ENCODE measurements around the gene KLK7. TPM values are rescaled to one million over a fixed set of nuclear protein-coding genes. Genes with fewer than 3 reads are reported as not detected.

Gene KLK7
- polyA plus RNA-seq, 1 of the 3 experiments (the other 2 are of a cell fraction) = not detected

DNA sequence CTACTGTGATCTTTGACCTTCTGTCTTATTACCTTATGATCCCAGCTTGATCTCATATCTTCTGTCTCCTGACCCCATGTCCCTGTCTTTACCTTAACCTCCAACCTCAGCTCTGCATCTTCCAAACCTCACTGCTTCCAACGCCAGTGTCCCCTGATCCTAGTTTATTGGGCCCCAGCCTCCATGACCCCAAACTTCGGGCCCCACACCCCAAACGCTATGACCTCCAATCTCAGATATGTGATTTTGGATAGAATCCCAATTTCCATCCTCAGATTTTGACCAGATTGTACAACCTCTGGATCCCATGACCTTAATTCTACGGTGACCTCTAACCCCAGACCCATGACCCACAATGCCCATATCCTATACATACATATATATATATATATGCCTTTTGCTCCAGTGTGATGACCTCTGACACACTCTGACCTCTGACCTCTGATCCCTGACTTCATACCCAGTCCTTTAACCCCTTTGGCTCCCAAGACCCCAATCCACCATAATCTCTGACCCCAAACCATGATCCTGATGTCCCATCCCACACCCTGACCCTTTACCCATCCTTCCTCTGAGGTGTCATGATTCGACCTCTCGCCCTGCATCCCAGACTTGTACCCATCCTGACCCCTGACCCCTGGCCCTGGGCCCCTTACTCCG is 47.6 kb upstream of the KLK7 start (continued):
- TF ChIP-seq, protein P1, sequence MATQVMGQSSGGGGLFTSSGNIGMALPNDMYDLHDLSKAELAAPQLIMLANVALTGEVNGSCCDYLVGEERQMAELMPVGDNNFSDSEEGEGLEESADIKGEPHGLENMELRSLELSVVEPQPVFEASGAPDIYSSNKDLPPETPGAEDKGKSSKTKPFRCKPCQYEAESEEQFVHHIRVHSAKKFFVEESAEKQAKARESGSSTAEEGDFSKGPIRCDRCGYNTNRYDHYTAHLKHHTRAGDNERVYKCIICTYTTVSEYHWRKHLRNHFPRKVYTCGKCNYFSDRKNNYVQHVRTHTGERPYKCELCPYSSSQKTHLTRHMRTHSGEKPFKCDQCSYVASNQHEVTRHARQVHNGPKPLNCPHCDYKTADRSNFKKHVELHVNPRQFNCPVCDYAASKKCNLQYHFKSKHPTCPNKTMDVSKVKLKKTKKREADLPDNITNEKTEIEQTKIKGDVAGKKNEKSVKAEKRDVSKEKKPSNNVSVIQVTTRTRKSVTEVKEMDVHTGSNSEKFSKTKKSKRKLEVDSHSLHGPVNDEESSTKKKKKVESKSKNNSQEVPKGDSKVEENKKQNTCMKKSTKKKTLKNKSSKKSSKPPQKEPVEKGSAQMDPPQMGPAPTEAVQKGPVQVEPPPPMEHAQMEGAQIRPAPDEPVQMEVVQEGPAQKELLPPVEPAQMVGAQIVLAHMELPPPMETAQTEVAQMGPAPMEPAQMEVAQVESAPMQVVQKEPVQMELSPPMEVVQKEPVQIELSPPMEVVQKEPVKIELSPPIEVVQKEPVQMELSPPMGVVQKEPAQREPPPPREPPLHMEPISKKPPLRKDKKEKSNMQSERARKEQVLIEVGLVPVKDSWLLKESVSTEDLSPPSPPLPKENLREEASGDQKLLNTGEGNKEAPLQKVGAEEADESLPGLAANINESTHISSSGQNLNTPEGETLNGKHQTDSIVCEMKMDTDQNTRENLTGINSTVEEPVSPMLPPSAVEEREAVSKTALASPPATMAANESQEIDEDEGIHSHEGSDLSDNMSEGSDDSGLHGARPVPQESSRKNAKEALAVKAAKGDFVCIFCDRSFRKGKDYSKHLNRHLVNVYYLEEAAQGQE (IDR thresholded peaks at IDR 0.05; ENCODE audit: low read depth, low read length) = no peak
- TF ChIP-seq NRF1 (IDR thresholded peaks at IDR 0.05; ENCODE audit: low read depth, low read length) = no peak
- TF ChIP-seq, protein P2, sequence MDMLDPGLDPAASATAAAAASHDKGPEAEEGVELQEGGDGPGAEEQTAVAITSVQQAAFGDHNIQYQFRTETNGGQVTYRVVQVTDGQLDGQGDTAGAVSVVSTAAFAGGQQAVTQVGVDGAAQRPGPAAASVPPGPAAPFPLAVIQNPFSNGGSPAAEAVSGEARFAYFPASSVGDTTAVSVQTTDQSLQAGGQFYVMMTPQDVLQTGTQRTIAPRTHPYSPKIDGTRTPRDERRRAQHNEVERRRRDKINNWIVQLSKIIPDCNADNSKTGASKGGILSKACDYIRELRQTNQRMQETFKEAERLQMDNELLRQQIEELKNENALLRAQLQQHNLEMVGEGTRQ (IDR thresholded peaks at IDR 0.05; ENCODE audit: borderline replicate concordance, low read depth, low read length) = no peak
- TF ChIP-seq ELF1 (IDR thresholded peaks at IDR 0.05) = no peak

DNA sequence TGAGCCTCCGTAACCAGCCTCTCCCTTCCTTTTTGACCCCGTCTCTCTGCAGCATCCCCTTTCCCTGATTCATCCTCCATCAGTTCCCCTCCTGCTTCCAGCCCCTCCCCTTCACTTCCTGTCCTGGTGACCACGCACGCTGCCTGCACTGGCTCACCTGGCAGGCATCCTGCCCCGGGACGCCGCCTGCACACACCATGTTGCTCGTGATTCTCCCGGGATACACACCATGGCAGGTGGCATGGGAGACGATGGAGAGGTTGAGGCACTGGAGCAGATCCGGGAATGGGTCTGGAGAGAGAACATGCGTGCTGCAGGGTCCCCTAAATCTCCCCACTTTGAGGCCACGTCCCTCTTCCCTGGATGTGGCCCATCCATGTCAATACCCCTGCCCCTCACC is 46.9 kb upstream of the KLK7 start:
- H3K4me2 ChIP-seq = no peak overlapping the region
- WGBS (ENCODE audit: low lambda C conversion rate) = 10% methylated on average over 13 of the region's 13 CpGs
- no peaks in the 10 kb centered on the region for H3K4me1 ChIP-seq (ENCODE audit: control insufficient read depth in 1 of 2, insufficient read depth in 2 of 2, low read depth in 1 of 2, low read length in 1 of 2)
- POLR2A ChIA-PET = no interaction called here
- peaks cover 54% of the 10 kb centered on the region for H3K27me3 ChIP-seq (ENCODE audit: insufficient read depth)
- H2AFZ ChIP-seq (ENCODE audit: low read depth) = no peak overlapping the region
- CTCF ChIA-PET = no interaction called here
- no peak overlapping the region for H3K4me3 ChIP-seq (ENCODE audit: low read depth in 2 of 2, low read length in 1 of 2)
- H3K9me2 ChIP-seq = no peaks in the 10 kb centered on the region
- H3K36me3 ChIP-seq (replicated peaks in 1 of 2; ENCODE audit: control insufficient read depth in 1 of 2, insufficient read depth in 2 of 2, low read length in 1 of 2) = no peaks in the 10 kb centered on the region
- H3F3A ChIP-seq (replicated peaks; ENCODE audit: insufficient read depth) = no peaks in the 10 kb centered on the region
- no peaks in the 10 kb centered on the region for H3K79me2 ChIP-seq (ENCODE audit: insufficient read depth)
- no peak overlapping the region for H3K27ac ChIP-seq (ENCODE audit: low read depth in 2 of 2, low read length in 1 of 2)
- no peak overlapping the region for H3K9ac ChIP-seq
- no peak for TF ChIP-seq NRF1 (IDR thresholded peaks at IDR 0.05; ENCODE audit: low read depth, low read length)
- TF ChIP-seq FOSL2 (IDR thresholded peaks at IDR 0.05; ENCODE audit: borderline replicate concordance, low read depth) = no peak
- DNase-seq = peak; percentile 12
- H3K9me3 ChIP-seq = no peaks in the 10 kb centered on the region
- H4K20me1 ChIP-seq (ENCODE audit: insufficient read depth) = no peaks in the 10 kb centered on the region

DNA sequence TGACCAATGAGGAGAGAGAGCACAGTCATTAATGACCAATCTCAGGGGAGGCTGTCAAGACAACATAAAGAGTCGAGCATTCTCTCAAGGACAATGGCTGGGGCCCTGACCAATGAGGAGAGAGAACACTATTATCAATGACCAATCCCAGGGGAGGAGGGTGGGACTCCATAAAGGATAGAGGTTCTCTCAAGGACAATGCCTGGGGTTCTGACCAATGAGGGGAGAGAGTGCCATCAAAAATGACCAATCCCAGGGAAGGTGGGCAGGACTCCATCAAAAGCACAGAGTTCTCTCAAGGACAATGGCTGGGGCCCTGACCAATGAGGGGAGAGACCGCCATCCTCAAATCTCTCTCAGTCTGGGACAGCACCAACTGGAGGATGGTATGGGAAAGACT is 46.0 kb upstream of the KLK7 start:
- 10% methylated on average over 2 of the region's 2 CpGs for WGBS (ENCODE audit: low lambda C conversion rate)
- H3K4me3 ChIP-seq (ENCODE audit: low read depth in 2 of 2, low read length in 1 of 2) = no peak overlapping the region
- H3K79me2 ChIP-seq (ENCODE audit: insufficient read depth) = no peaks in the 10 kb centered on the region
- H3K36me3 ChIP-seq (replicated peaks in 1 of 2; ENCODE audit: control insufficient read depth in 1 of 2, insufficient read depth in 2 of 2, low read length in 1 of 2) = no peaks in the 10 kb centered on the region
- peaks cover 56% of the 10 kb centered on the region for H3K27me3 ChIP-seq (ENCODE audit: insufficient read depth)
- peak; percentile 39 for DNase-seq
- no peaks in the 10 kb centered on the region for H3K9me2 ChIP-seq
- ChIA-PET POLR2A (no interaction called here), CTCF (interaction anchor here (1.4 kb wide), 1 partner anchor 12 kb away, joined by 3 read pairs; no protein-coding TSS in a partner anchor)
- no peak overlapping the region for H3K27ac ChIP-seq (ENCODE audit: low read depth in 2 of 2, low read length in 1 of 2)
- no peaks in the 10 kb centered on the region for H4K20me1 ChIP-seq (ENCODE audit: insufficient read depth)
- H3K9ac ChIP-seq = no peak overlapping the region
- no peaks in the 10 kb centered on the region for H3K4me1 ChIP-seq (ENCODE audit: control insufficient read depth in 1 of 2, insufficient read depth in 2 of 2, low read depth in 1 of 2, low read length in 1 of 2)
- H2AFZ ChIP-seq (ENCODE audit: low read depth) = no peak overlapping the region
- no peaks in the 10 kb centered on the region for H3F3A ChIP-seq (replicated peaks; ENCODE audit: insufficient read depth)
- H3K4me2 ChIP-seq = no peak overlapping the region
- H3K9me3 ChIP-seq = no peaks in the 10 kb centered on the region
- TF ChIP-seq FOXM1 (IDR thresholded peaks at IDR 0.05; ENCODE audit: low read depth) (no peak), RCOR1 (IDR thresholded peaks at IDR 0.05; ENCODE audit: low read length) (no peak), GATA2 (CRISPR knock-in tag; IDR thresholded peaks at IDR 0.05) (no peak), SIN3A (IDR thresholded peaks at IDR 0.05; ENCODE audit: borderline replicate concordance, low read depth, low read length) (no peak), TAF1 (IDR thresholded peaks at IDR 0.05; ENCODE audit: borderline replicate concordance, low read depth, low read length) (no peak)
- TF ChIP-seq, protein P3, sequence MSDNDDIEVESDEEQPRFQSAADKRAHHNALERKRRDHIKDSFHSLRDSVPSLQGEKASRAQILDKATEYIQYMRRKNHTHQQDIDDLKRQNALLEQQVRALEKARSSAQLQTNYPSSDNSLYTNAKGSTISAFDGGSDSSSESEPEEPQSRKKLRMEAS (IDR thresholded peaks at IDR 0.05; ENCODE audit: low read depth) = no peak

Measured in SK-N-SH (cell line).